ENCODE measurements around the gene PPM1J.
A peak's percentile ranks its signal among the peaks of the same experiment; 100 is the strongest.

Gene PPM1J

GRCh38 chr1:112707221-112708001 lies 7.7 kb downstream of the PPM1J start:
- peak; percentile 90 for DNase-seq (ENCODE audit: low spot score)

DNA sequence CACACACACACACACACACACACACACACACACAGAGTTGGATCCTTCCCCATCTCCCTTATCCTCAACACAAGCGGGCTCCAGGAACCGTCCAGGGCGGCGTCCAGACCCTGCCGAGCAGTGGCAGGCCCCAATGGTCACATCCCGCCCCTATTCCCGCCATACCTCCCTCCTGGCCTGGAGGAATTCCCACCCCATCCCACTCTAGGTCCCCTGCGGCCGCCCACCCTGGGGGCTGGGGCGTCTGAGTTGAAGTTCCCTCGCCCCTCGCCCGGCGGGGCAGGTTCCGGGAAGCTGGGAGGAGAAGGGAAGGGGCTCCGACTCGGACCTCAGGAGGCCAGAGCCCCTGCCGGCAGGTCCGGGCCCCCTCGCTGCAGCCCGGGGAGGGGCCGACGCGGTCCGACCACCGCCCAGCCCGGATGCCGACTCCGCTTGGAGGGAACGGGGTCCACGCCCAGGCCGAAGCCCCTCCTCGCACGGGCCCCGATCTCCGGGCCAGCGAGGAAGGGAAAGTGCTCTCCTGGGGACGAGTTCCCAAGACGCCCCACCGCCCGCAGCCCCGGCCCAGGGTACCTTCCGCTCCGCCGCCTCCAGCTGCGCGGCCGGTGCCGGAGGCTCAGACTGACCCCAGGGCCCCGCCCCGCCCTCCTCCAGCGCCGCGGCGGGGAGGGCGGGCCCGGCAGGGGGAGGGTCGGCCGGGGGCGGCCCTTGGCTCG lies 8.5 kb downstream of the PPM1J start, which contains the start of gene RHOC:
Gene RHOC (minus strand): TSS at position 623 of the 716 bp plus-strand sequence. CDS start 3,328 bp downstream, outside the sequence.
- DNase-seq (ENCODE audit: low spot score), result no peak

- peak; percentile 89 for DNase-seq (ENCODE audit: low spot score)
These were observed 10.1 kb downstream of the PPM1J start for GRCh38 chr1:112704934-112705627.

DNA sequence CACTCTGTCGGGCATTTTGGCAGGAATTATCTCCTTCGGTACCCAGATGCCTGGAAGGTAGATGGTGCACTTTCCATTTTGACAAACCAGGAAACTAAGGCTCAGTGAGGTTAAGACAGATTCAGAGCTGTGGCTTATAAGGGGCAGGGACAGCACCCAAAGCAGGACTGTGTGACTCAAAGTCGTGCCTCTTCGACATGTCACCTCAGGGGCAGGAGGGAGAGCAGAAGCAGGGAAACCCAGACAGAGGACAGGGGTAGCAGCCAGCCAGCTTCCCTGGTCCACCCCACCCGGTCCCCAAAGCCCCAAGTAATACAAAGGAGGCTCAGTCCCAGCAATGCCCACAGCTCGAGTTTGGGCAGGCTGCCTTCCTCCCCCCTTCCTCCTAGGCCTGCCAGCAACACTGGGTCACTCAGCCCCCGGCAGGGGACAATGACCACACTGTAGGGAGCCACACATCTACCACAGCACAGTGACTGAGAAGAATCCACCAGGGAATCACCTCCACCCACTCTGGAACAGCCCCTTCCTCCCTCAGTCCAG lies 10.7 kb downstream of the PPM1J start:
- no peak for DNase-seq (ENCODE audit: low spot score)

DNA sequence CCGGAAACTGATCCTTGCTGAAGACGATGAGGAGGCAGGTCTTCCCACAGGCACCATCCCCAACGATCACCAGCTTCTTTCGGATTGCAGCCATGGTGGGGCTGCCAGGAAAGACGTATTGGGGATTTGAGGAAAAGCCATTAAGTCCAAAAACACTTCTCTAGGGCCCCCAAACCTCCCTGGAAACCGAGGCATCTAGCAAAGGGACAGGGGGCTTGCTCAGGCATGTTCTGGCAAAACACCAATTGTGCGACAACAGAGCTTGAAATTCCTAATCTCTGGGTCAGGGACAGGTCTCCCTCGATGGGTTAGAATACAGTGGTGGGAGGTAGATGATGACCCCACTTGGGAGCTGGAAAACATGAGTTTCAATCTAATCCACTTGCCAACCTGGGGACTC lies 11.4 kb downstream of the PPM1J start:
- DNase-seq (ENCODE audit: low spot score), result no peak

DNA sequence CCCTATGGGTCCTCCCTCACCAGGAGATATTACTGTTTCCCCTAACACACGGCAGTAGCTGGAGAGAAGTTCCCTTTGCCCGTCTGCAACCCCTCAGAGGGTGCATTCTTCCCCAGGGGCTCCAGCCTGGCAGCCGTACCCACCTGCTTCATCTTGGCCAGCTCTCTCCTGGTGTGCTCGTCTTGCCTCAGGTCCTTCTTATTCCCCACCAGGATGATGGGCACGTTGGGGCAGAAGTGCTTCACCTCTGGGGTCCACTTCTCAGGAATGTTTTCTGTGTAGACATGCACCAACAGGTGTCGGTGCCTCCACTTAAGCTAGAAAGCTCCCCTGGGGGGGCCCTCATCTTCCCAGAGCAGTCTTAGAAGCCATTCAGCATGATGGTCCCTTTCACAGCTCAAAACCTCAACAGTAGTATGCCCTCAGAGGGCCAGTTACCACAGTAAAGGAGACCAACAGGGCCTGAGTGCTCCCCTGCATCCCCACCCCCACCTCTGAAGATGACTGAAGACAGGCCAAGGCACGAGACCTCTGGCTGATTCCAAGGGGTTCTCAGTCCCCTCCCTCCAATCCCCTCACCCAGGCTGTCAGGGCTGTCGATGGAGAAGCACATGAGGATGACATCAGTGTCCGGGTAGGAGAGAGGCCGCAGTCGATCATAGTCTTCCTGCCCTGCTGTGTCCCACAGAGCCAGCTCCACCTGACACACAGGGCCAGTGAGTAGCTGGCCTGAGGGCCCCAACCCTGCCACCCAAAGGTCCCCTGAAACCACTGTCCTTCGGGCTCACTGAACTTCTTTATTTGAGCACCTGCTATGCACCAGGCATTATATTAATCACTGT lies 12.5 kb downstream of the PPM1J start:
- DNase-seq (ENCODE audit: low spot score), result no peak

DNA sequence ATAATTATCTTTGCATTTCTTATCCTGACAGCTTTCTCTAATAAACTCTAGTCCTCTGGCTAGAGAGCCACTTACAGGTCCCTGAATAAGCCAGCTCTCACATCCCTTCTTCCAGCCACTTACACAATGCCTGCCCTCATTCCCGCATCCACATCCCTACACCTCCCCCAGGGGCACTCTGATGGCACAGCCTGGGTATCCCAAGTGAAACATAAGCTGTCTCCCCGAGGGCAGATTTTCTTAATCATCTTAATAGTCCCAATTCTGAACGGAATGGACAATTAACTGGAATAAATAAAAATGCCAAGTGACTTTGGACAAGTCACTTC lies 13.1 kb downstream of the PPM1J start:
- no peak for DNase-seq (ENCODE audit: low spot score)

DNA sequence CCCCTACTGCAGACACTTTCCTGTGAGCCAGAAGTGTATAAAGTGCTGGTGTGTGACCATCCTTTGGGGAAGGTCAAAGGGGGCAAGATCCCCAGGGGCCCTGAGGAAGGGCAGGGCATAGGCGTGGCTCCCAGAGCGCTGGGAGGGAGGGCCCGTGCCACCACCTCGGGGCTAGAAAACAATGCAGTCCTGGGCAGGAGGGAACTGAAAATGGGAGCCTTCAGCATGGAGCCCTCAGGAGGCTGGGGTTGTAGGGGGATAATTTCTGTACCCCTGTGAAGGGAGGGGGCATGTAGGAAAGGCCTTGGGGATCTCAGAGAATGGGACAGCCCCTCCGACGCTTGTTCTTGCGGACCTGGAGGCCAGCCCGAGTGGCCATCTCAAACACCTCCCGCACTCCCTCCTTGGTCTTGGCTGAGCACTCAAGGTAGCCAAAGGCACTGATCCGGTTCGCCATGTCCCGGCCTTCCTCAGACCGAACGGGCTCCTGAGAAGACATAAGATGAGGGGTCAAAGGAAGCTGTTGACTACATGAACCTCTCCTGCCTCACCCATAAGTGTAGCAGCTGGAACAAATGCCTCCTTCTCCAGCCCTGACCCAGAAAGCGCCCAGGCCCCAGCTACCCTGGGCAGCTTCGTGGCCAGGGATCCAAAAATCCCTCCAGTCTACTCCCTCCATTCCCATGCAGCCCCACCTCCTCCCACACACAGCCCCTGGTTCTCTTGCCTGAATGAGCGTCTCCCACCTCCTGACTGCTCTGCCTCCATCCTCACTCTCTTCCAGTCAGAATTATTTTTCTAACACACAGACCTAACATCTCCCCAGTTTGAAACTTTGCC lies 13.7 kb downstream of the PPM1J start:
- no peak for DNase-seq (ENCODE audit: low spot score)

- DNase-seq (ENCODE audit: low spot score), result peak; percentile 73
These were observed 14.6 kb downstream of the PPM1J start for GRCh38 chr1:112700290-112701226.

DNA sequence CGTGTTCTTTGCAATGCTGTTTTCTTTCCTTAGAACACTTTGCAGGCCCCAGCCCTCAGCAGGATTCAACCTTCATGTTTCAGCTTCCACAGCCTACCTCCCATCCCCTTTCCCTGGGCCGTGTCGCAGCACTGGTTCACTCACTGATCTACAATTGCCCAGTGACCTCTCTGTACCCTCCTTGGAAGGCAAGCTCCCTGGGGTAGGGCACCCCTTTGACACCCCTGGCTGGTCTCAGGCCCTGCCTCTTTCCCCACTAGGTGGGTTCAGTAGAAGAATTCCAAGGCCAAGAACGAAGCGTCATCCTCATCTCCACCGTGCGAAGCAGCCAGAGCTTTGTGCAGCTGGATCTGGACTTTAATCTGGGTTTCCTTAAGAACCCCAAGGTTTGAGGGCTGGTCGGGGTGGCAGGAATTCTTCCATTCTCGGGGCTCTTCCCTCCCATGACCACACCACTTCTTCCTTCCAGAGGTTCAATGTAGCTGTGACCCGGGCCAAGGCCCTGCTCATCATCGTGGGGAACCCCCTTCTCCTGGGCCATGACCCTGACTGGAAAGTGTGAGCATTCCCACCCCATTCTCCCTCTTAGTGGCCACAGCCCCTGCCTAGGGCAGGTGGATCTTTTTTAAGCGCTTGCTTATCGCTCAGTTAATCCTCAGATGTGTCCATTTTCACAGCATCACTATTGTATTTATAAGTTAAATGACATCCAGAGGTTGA lies 15.5 kb downstream of the PPM1J start:
- DNase-seq (ENCODE audit: low spot score), result no peak

DNA sequence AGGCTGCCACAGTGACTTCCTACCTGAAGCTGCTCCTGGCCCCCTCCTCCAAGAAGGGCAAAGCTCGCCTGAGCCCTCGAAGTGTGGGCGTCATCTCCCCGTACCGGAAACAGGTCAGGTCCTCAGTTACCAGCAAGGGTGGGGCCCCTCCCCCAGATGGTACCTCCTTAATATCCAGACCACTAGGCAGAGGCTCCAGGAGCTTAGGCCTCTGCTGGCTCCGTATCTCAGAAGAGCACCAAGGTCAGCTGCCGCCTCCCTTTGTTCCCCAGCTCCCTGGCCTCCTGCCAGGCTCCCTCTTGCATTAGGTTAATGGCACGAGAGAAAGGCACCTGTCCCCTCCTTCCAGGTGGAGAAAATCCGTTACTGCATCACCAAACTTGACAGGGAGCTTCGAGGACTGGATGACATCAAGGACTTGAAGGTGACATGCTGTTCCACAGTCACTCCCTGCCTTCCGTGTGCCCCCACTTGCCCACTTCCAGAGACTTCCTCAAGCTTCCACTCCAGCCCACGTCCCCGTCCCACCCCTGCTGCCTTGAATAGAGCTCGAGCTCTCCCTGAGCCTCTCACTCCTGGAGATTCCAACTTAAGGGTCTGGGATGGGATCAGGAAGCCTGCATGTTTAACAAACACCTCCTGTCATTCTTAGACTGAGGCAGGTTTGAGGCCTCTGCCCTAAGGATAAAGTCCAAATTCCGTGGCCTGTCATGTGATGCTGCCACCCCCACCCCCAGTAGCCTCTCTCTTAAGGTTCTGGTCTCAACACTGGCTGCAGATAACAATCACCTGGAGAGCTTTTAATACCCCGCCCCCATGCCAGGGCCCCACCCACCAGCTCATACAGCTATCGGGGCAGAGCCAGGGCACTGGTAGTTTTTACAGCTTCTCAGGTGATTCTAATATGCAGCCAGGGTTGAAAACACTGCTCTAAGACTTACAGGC lies 16.5 kb downstream of the PPM1J start:
- DNase-seq (ENCODE audit: low spot score), result no peak

GRCh38 chr1:112697781-112698201 lies 17.3 kb downstream of the PPM1J start:
- no peak for DNase-seq (ENCODE audit: low spot score)

- no peak for DNase-seq (ENCODE audit: low spot score)
These were observed 18.4 kb downstream of the PPM1J start for GRCh38 chr1:112696578-112697314.

- no peak for DNase-seq (ENCODE audit: low spot score)
These were observed 19.9 kb downstream of the PPM1J start for GRCh38 chr1:112695276-112695675.

DNA sequence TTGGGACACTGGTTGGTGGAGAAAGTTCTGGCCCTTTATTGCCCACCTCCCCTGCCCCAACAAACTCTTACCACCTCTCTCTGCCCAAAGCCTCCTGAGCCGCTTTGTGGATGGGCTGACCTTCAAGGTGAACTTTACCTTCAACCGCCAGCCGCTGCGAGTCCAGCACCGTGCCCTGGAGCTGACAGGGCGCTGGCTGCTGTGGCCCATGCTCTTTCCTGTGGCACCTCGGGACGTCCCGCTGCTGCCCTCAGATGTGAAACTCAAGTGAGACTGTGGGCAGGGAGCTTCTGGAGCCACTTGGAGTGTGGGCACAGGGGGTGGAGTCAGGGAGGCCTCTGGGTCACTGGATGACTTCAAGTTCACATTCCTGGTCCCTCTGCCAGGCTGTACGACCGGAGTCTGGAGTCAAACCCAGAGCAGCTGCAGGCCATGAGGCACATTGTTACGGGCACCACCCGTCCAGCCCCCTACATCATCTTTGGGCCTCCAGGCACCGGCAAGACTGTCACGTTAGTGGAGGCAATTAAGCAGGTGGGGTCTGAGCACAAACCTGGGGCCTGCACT lies 20.7 kb downstream of the PPM1J start:
- no peak for DNase-seq (ENCODE audit: low spot score)

GRCh38 chr1:112693821-112694220 lies 21.3 kb downstream of the PPM1J start:
- DNase-seq (ENCODE audit: low spot score), result no peak
